ENCODE data around the gene CD200R1L. TPM values are rescaled to one million over a fixed set of nuclear protein-coding genes. Genes with fewer than 3 reads are reported as not detected.

The CD200R1L gene
- total and polyA plus RNA-seq, 2 of the 13 experiments (the other 11 are each of a cell fraction or from before 2014, with no cell fraction given) = not detected

- CTCF ChIA-PET (ENCODE audit: low intra/inter-chr PET ratio, low total read pairs) = no interaction called here
- no peak overlapping the region for H2AFZ ChIP-seq (ENCODE audit: low read length)
- H3K4me3 ChIP-seq (replicated peaks in 1 of 3; ENCODE audit: insufficient read depth in 1 of 3, low read depth in 2 of 3, low read length in 3 of 3) = no peak overlapping the region
- in situ Hi-C loops (cut with HindIII; ENCODE audit: extremely low pct_ligation_motif_present, low pct_unique_long_range_greater_than_20kb) (no loop called here), intact Hi-C loops (cut with micrococcal nuclease; ENCODE audit: unreplicated experiment) (no loop called here)
- POLR2A ChIA-PET = no interaction called here
- no peak overlapping the region for H3K27ac ChIP-seq (ENCODE audit: extremely low read length, insufficient read depth, low read length)
- H3K27me3 ChIP-seq (ENCODE audit: control insufficient read depth in 1 of 2, insufficient read depth in 2 of 2, low read length in 2 of 2) = no peaks in the 10 kb centered on the region
- no peak overlapping the region for H3K4me2 ChIP-seq (ENCODE audit: low read depth, low read length)
- no peak for ATAC-seq
- H3K79me2 ChIP-seq (ENCODE audit: insufficient read depth, low read length) = no peaks in the 10 kb centered on the region
- TF ChIP-seq CAMTA2 (CRISPR knock-in tag; IDR thresholded peaks at IDR 0.05; ENCODE audit: borderline replicate concordance) (no peak), ZNF143 (CRISPR knock-in tag; IDR thresholded peaks at IDR 0.05) (no peak)
- H3K9ac ChIP-seq (ENCODE audit: insufficient read depth, low read depth, low read length) = no peak overlapping the region
- 0 out of 2 replicates have a peak, but pooled peaks cover 14% of the 10 kb centered on the region for H3K9me3 ChIP-seq (ENCODE audit: low read length)
- no peaks in the 10 kb centered on the region for H3K4me1 ChIP-seq (ENCODE audit: insufficient read depth, low read length)
- H4K20me1 ChIP-seq (ENCODE audit: insufficient read depth, low read length) = no peaks in the 10 kb centered on the region
- no peaks in the 10 kb centered on the region for H3K36me3 ChIP-seq (replicated peaks in 1 of 2; ENCODE audit: control insufficient read depth in 1 of 2, insufficient read depth in 2 of 2, low read length in 2 of 2)
- BruUV-seq (replicated peaks) = no TSS peak
- no peak for DNase-seq (ENCODE audit: low spot score)
- FAIRE-seq = no peak
Observed at GRCh38 chr3:112857526-112857925, 10.9 kb upstream of the CD200R1L start.

GRCh38 chr3:112856537-112856936, 9.9 kb upstream of the CD200R1L start:
- no peaks in the 10 kb centered on the region for H3K27me3 ChIP-seq (ENCODE audit: control insufficient read depth in 1 of 2, insufficient read depth in 2 of 2, low read length in 2 of 2)
- no peak overlapping the region for H3K4me2 ChIP-seq (ENCODE audit: low read depth, low read length)
- FAIRE-seq = no peak
- BruUV-seq (replicated peaks) = no TSS peak
- no peak overlapping the region for H3K27ac ChIP-seq (ENCODE audit: extremely low read length, insufficient read depth, low read length)
- CTCF ChIA-PET (ENCODE audit: low intra/inter-chr PET ratio, low total read pairs) = no interaction called here
- no peaks in the 10 kb centered on the region for H3K36me3 ChIP-seq (replicated peaks in 1 of 2; ENCODE audit: control insufficient read depth in 1 of 2, insufficient read depth in 2 of 2, low read length in 2 of 2)
- TF ChIP-seq RBFOX2 (IDR thresholded peaks at IDR 0.05; ENCODE audit: low read depth, low read length) (no peak), KLF6 (CRISPR knock-in tag; IDR thresholded peaks at IDR 0.05) (no peak), TOE1 (CRISPR knock-in tag; IDR thresholded peaks at IDR 0.05) (no peak), RXRA (CRISPR knock-in tag; IDR thresholded peaks at IDR 0.05) (no peak), PHB2 (IDR thresholded peaks at IDR 0.05; ENCODE audit: partially characterized antibody) (no peak), ZFP82 (CRISPR knock-in tag; IDR thresholded peaks at IDR 0.05; ENCODE audit: borderline replicate concordance) (no peak), PBX2 (CRISPR knock-in tag; IDR thresholded peaks at IDR 0.05) (no peak), IKZF5 (CRISPR knock-in tag; IDR thresholded peaks at IDR 0.05) (no peak), ZBTB3 (CRISPR knock-in tag; IDR thresholded peaks at IDR 0.05; ENCODE audit: borderline replicate concordance, low read depth) (no peak)
- TF ChIP-seq, protein P1, sequence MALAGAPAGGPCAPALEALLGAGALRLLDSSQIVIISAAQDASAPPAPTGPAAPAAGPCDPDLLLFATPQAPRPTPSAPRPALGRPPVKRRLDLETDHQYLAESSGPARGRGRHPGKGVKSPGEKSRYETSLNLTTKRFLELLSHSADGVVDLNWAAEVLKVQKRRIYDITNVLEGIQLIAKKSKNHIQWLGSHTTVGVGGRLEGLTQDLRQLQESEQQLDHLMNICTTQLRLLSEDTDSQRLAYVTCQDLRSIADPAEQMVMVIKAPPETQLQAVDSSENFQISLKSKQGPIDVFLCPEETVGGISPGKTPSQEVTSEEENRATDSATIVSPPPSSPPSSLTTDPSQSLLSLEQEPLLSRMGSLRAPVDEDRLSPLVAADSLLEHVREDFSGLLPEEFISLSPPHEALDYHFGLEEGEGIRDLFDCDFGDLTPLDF (CRISPR knock-in tag; IDR thresholded peaks at IDR 0.05) = no peak
- DNase-seq (ENCODE audit: low spot score) = no peak
- no peaks in the 10 kb centered on the region for H4K20me1 ChIP-seq (ENCODE audit: insufficient read depth, low read length)
- no peak overlapping the region for H2AFZ ChIP-seq (ENCODE audit: low read length)
- no peaks in the 10 kb centered on the region for H3K79me2 ChIP-seq (ENCODE audit: insufficient read depth, low read length)
- intact Hi-C loops (cut with micrococcal nuclease; ENCODE audit: unreplicated experiment) (no loop called here), in situ Hi-C loops (cut with HindIII; ENCODE audit: extremely low pct_ligation_motif_present, low pct_unique_long_range_greater_than_20kb) (no loop called here)
- POLR2A ChIA-PET = no interaction called here
- 0 out of 2 replicates have a peak, but pooled peaks cover 14% of the 10 kb centered on the region for H3K9me3 ChIP-seq (ENCODE audit: low read length)
- H3K4me3 ChIP-seq (replicated peaks in 1 of 3; ENCODE audit: insufficient read depth in 1 of 3, low read depth in 2 of 3, low read length in 3 of 3) = no peak overlapping the region
- no peaks in the 10 kb centered on the region for H3K4me1 ChIP-seq (ENCODE audit: insufficient read depth, low read length)
- no peak for ATAC-seq
- no peak overlapping the region for H3K9ac ChIP-seq (ENCODE audit: insufficient read depth, low read depth, low read length)
